IPS-20b (cell line): ENCODE measurements around the gene PRKG1.
"Not testable (repeated sequence)": the region's sequence is repeated elsewhere in the genome, so short reads cannot be mapped to it uniquely, and the experiment has no call there.

Experiments used
- H3K27ac ChIP-seq: one replicate; pipeline ENCODE4 v1.5.1; 2013; ENCODE audit warnings: low read length
- H3K27me3 ChIP-seq: 2 replicates; pipeline ENCODE4 v1.6.1; 2013; ENCODE audit warnings: mild to moderate bottlenecking, low read length, inconsistent platforms; ENCODE audit not compliant: insufficient read depth
- H3K36me3 ChIP-seq: 2 replicates; pipeline ENCODE4 v1.6.1; 2013; ENCODE audit warnings: low read depth, mild to moderate bottlenecking, inconsistent platforms, low read length, moderate library complexity; ENCODE audit not compliant: insufficient read depth
- H3K4me1 ChIP-seq: 2 replicates; pipeline ENCODE4 v1.6.1; 2013; ENCODE audit warnings: mild to moderate bottlenecking, control low read depth, inconsistent platforms, low read length, moderate library complexity; ENCODE audit not compliant: insufficient read depth
- H3K4me3 ChIP-seq: 2 replicates; pipeline ENCODE4 v1.5.1; 2013; ENCODE audit warnings: mild to moderate bottlenecking, low read length, inconsistent platforms
- H3K9ac ChIP-seq: 2 replicates; pipeline ENCODE4 v1.6.1; 2013; ENCODE audit warnings: low read depth, mild to moderate bottlenecking, inconsistent platforms, low read length, moderate library complexity
- H3K9me3 ChIP-seq: 2 replicates; pipeline ENCODE4 v1.6.1; 2013; ENCODE audit warnings: mild to moderate bottlenecking, low read depth, low read length, inconsistent platforms; ENCODE audit not compliant: insufficient read depth

Gene PRKG1

DNA sequence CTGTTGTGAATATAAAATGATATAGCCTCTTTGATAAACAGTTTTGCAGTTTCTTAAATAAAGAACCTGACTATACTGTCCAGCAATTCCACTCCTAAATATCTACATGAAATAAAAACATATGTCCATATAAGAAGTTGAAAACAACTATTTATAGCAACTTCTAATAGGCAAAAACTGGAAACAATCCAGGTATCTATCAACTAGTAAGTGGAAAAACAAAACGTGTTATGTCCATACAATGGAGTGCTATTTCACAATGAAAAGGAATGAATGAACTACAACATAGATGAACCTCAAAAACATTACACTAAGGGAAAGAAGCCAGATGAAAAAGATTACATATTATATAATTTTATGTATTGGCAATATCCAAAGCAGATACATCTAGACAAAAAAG is 356.2 kb downstream of the PRKG1 start:
- H3K4me1 ChIP-seq, result peaks cover 7% of the 10 kb centered on the region; the same call in 1 of the 2 replicates
- no peak overlapping the region for H3K27ac ChIP-seq
- no peaks in the 10 kb centered on the region for H3K36me3 ChIP-seq
- H3K4me3 ChIP-seq, result no peak overlapping the region
- H3K27me3 ChIP-seq, result no peaks in the 10 kb centered on the region
- H3K9me3 ChIP-seq, result no peaks in the 10 kb centered on the region
- H3K9ac ChIP-seq, result no peak overlapping the region

GRCh38 chr10:51433949-51434475 is 359.7 kb downstream of the PRKG1 start:
- H3K36me3 ChIP-seq, result no peaks in the 10 kb centered on the region
- H3K4me1 ChIP-seq, result peaks cover 7% of the 10 kb centered on the region; the same call in 1 of the 2 replicates
- no peak overlapping the region for H3K4me3 ChIP-seq

GRCh38 chr10:51436805-51437204 is 362.5 kb downstream of the PRKG1 start:
- H3K9me3 ChIP-seq, result no peaks in the 10 kb centered on the region
- H3K36me3 ChIP-seq, result no peaks in the 10 kb centered on the region
- no peaks in the 10 kb centered on the region for H3K4me1 ChIP-seq
- H3K9ac ChIP-seq, result no peak overlapping the region
- H3K27ac ChIP-seq, result no peak overlapping the region
- H3K27me3 ChIP-seq, result no peaks in the 10 kb centered on the region
- H3K4me3 ChIP-seq, result no peak overlapping the region

More at GRCh38 chr10:51433949-51434475, 359.7 kb downstream of the PRKG1 start:
- no peaks in the 10 kb centered on the region for H3K9me3 ChIP-seq
- H3K27ac ChIP-seq, result no peak overlapping the region
- H3K9ac ChIP-seq, result no peak overlapping the region
- no peaks in the 10 kb centered on the region for H3K27me3 ChIP-seq

GRCh38 chr10:51439645-51440044 is 365.4 kb downstream of the PRKG1 start:
- H3K9me3 ChIP-seq, result no peaks in the 10 kb centered on the region
- no peaks in the 10 kb centered on the region for H3K36me3 ChIP-seq
- no peaks in the 10 kb centered on the region for H3K27me3 ChIP-seq
- no peak overlapping the region for H3K27ac ChIP-seq
- H3K9ac ChIP-seq, result no peak overlapping the region
- H3K4me1 ChIP-seq, result no peaks in the 10 kb centered on the region
- no peak overlapping the region for H3K4me3 ChIP-seq

DNA sequence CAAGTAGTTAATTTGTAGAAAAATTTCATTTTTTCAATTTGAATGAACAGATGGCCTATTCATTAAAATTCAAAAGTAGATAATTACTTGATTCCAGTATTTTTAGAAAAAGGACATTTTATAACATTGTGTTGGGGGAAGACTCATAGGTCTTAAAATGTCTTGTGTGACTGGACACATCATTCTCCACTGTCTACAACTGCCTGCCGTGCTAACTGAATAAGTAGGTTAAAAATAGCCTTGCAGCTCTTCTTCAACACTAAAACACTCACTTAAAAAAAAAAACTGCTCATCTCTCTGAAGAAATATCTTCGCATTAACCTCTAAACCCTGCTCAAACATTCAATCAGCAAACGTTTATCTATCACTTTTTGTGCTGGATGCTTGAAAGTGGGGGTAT is 371.3 kb downstream of the PRKG1 start:
- Histone ChIP-seq H3K4me3 (no peak overlapping the region), H3K4me1 (no peaks in the 10 kb centered on the region), H3K27me3 (no peaks in the 10 kb centered on the region), H3K27ac (no peak overlapping the region), H3K9me3 (no peaks in the 10 kb centered on the region), H3K36me3 (no peaks in the 10 kb centered on the region), H3K9ac (no peak overlapping the region)

DNA sequence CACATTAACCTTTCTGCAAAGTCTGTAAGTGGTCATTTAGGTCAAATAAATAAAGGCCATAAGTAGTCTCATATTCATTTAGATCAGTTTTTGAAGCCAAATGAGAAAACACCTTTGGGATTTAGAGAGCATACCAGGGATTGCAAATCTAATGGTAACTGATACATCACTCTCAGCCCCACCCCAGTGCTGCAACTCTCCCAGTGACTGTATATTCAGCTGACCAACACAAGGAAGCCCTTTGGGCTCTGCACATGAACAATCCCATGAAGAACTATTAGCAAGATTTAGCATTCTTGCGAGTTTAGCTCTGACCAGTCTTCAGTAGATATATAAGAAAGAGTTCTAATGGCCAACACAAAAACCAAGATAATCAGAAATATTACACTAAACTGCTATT is 372.8 kb downstream of the PRKG1 start:
- H3K27me3 ChIP-seq, result no peaks in the 10 kb centered on the region
- no peak overlapping the region for H3K4me3 ChIP-seq
- no peak overlapping the region for H3K27ac ChIP-seq
- no peaks in the 10 kb centered on the region for H3K36me3 ChIP-seq
- no peak overlapping the region for H3K9ac ChIP-seq
- H3K4me1 ChIP-seq, result no peaks in the 10 kb centered on the region
- H3K9me3 ChIP-seq, result no peaks in the 10 kb centered on the region

DNA sequence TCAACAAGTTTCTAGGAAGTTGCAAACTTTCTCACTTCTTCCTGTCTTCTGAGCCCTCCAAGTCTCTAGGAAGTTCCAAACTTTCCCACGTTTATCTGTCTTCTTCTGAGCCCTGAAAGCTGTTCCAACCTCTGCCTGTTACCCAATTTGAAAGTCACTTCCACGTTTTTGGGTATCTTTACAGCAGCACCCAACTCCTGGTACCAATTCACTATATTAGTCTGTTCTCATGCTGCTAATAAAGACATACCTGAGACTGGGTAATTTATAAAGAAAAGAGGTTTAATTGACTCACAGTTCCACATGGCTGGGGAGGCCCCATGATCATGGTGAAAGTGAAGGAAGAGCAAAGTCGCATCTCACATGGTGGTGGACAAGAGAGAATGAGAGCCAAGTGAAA is 381.5 kb downstream of the PRKG1 start:
- H3K27ac ChIP-seq, H3K9ac ChIP-seq, H3K4me1 ChIP-seq, H3K27me3 ChIP-seq, H3K4me3 ChIP-seq, H3K36me3 ChIP-seq: not testable (repeated sequence)
- peaks cover 12% of the 10 kb centered on the region; the same call in 1 of the 2 replicates for H3K9me3 ChIP-seq

DNA sequence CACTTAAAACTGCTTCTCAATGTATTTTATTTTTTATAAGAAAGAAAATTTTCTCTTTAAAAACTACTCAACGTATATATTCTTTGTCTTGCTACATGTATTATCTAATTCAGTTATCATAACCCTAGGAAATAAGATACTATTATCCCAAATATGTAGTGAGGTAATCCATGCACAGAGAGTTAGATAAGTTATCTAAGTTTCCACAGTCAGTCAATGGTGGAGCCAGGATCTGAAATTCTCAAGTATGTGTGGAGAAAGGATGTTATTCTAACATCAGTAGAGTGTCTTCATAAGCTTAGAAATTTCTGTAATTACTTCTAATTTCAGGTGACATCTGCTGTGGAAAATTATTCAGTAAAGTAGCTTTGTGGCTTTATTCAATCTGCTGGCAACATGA is 385.2 kb downstream of the PRKG1 start:
- Histone ChIP-seq H3K27me3 (no peaks in the 10 kb centered on the region), H3K9me3 (peaks cover 12% of the 10 kb centered on the region; the same call in 1 of the 2 replicates)

GRCh38 chr10:51462076-51462779 is 387.9 kb downstream of the PRKG1 start:
- no peaks in the 10 kb centered on the region for H3K4me1 ChIP-seq
- H3K27me3 ChIP-seq, result no peaks in the 10 kb centered on the region
- no peak overlapping the region for H3K4me3 ChIP-seq
- H3K27ac ChIP-seq, result no peak overlapping the region
- H3K9ac ChIP-seq, result no peak overlapping the region
- no peaks in the 10 kb centered on the region for H3K9me3 ChIP-seq
- no peaks in the 10 kb centered on the region for H3K36me3 ChIP-seq

More for the DNA sequence above, 385.2 kb downstream of the PRKG1 start:
- Histone ChIP-seq H3K27ac (no peak overlapping the region), H3K4me3 (no peak overlapping the region), H3K9ac (no peak overlapping the region), H3K36me3 (no peaks in the 10 kb centered on the region), H3K4me1 (no peaks in the 10 kb centered on the region)

DNA sequence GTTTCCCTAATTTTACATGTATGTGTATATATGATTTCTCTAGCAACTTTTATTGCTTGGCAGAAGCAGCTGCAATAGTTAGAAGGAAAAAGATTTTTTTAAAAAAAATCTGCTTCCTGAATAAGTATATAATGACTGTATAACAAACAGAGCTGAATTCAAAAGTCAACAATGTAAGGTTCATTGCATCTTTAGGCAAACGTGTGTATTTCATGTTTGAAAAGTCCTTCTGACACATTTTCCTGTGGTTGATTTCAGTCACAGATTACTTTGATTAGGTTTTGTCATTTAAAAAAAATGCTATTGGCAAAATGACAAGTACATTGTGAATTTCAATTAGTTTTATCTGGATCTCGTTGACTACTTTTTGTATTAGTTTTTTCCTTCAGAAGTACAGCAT is 394.1 kb downstream of the PRKG1 start:
- Histone ChIP-seq H3K27ac (no peak overlapping the region), H3K4me3 (no peak overlapping the region), H3K9me3 (no peaks in the 10 kb centered on the region), H3K27me3 (no peaks in the 10 kb centered on the region), H3K4me1 (no peaks in the 10 kb centered on the region; the same call in 1 of the 2 replicates), H3K9ac (no peak overlapping the region), H3K36me3 (no peaks in the 10 kb centered on the region)

GRCh38 chr10:51469686-51470085 is 395.4 kb downstream of the PRKG1 start:
- Histone ChIP-seq H3K9ac (no peak overlapping the region), H3K9me3 (no peaks in the 10 kb centered on the region), H3K4me1 (no peaks in the 10 kb centered on the region; the same call in 1 of the 2 replicates), H3K27me3 (no peaks in the 10 kb centered on the region), H3K4me3 (no peak overlapping the region), H3K36me3 (no peaks in the 10 kb centered on the region), H3K27ac (no peak overlapping the region)

DNA sequence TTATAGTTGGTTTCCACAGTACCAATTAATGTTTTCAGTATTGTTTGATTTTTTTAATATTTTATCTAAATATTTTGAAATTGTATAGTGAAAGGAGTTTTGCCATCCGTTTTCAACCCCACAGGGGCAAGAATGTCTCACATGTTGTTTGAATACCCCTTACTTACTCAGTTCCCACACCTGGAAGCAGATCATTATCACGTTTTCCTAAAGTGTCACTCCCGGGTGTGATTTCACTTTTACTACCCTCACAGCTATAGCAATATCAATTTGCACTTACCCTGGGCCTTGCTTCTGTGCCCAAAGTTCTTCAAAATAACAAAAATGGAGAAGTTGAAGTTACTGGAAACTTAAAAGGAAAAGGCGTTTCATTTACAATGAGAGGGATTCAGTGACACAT is 397.0 kb downstream of the PRKG1 start:
- no peak overlapping the region for H3K9ac ChIP-seq
- H3K4me3 ChIP-seq, result no peak overlapping the region
- H3K9me3 ChIP-seq, result no peaks in the 10 kb centered on the region
- H3K4me1 ChIP-seq, result no peaks in the 10 kb centered on the region; the same call in 1 of the 2 replicates
- H3K36me3 ChIP-seq, result no peaks in the 10 kb centered on the region
- H3K27ac ChIP-seq, result no peak overlapping the region
- no peaks in the 10 kb centered on the region for H3K27me3 ChIP-seq
